Measurements from ENCODE around the gene RASSF8.

RASSF8 gene

DNA sequence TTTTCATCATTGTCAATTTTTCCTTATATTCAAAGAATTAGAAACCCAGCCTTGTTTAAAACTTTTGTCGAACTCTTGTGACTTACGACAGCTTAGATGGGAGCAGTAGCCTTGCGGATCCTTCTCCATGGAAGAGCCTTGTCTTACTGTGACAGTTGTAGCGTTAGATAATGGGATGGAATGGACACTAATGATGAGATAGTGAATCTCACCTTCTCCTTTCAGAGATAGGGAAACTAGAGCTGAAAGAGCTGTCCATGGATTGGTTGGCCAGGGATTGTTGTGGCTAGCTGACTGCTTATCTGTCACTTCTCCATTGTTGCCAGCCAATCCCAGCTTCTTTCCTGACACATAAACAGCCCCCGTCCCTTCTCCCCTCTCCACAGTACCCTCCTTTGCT lies 107.0 kb downstream of the RASSF8 start:
- no peaks in the 10 kb centered on the region for H3K36me3 Mint-ChIP-seq (ENCODE audit: low read depth)
- no peak overlapping the region for H3K27ac Mint-ChIP-seq
- H3K9me3 Mint-ChIP-seq = no peaks in the 10 kb centered on the region
- no peaks in the 10 kb centered on the region for H3K4me1 Mint-ChIP-seq (ENCODE audit: low read depth)
- no peak overlapping the region for H3K4me3 Mint-ChIP-seq
- H3K27me3 Mint-ChIP-seq = peaks cover 11% of the 10 kb centered on the region

DNA sequence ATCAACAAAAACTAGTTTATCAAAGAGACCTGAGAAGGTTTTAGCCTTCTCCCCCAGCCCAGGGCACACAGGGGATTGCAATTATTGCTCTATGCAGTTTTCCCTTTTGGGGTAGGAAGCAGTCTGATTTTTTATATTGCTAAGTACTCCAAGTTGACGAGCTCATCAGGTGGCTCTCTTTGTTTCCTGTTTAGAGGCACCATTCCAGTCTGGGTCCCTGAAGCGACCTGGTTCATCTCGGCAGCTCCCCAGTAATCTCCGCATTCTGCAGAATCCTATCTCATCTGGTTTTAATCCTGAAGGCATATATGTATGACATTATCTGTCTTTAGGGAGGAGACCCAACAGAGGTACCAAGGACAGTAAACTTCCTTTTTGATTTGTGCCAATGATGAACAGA lies 110.0 kb downstream of the RASSF8 start:
- Mint-ChIP-seq H3K27ac (no peak overlapping the region), H3K4me3 (no peak overlapping the region), H3K9me3 (no peaks in the 10 kb centered on the region), H3K27me3 (peaks cover 11% of the 10 kb centered on the region), H3K36me3 (ENCODE audit: low read depth) (no peaks in the 10 kb centered on the region), H3K4me1 (ENCODE audit: low read depth) (no peaks in the 10 kb centered on the region)

DNA sequence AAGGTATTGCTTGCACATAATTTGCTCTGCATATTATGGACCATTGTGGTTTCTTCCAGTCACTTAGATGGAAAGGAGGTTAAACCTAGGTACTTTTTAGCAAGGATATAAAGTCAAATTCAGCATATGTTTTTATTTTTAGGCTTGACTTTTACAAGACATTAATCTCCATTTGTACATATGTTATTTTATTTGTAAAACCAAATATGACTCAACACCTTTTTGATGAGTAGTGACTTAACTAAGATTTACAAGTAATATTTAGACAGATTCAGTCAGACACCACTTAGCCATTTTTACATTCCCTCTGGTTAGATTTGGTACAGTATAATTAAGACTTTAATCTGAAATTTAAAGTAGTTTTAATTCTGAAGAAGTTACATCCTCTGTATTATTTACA lies 111.3 kb downstream of the RASSF8 start:
- Mint-ChIP-seq H3K36me3 (ENCODE audit: low read depth) (no peaks in the 10 kb centered on the region), H3K9me3 (no peaks in the 10 kb centered on the region), H3K4me3 (no peak overlapping the region), H3K27ac (no peak overlapping the region), H3K27me3 (peaks cover 9% of the 10 kb centered on the region), H3K4me1 (ENCODE audit: low read depth) (no peaks in the 10 kb centered on the region)

DNA sequence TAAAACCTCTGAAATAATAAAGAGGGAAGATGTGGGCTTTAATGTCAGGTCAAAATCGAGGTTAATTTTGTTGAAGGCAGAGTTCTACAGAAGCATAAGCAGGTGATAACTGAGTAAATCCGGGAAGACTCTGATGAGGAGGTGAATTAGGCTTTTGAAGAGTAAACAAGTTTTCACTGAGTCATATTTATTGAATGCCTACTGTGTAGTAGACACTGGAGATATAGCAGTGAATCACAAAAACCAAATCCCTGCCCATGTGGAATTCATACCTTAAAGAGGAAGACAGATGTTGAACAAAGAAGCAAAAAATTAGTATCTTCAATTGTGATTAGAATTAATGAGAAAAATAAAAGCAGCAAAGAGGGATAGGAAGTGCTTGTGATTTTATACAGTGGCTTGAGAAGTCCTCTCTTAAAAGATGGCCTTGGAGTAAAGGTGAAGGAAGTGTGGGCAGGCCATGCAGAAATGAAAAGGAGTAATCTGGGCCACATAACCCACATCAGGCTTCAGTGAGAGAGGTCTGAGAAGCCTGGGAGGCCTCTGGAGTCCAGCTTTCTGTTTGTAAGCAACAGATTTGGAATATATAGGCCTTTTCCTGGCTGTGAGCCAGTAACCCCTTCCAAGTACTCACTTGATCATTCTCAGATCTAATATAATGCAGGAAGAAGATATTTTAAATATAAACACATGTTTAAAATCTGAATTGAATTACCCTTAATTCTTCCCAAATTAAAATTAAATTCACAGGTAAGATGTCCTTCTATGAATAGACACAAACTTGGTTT lies 119.6 kb downstream of the RASSF8 start:
- Mint-ChIP-seq H3K4me1 (ENCODE audit: low read depth) (no peaks in the 10 kb centered on the region), H3K4me3 (no peak overlapping the region), H3K36me3 (ENCODE audit: low read depth) (no peaks in the 10 kb centered on the region), H3K27ac (no peak overlapping the region), H3K9me3 (no peaks in the 10 kb centered on the region), H3K27me3 (peaks cover 3% of the 10 kb centered on the region)

DNA sequence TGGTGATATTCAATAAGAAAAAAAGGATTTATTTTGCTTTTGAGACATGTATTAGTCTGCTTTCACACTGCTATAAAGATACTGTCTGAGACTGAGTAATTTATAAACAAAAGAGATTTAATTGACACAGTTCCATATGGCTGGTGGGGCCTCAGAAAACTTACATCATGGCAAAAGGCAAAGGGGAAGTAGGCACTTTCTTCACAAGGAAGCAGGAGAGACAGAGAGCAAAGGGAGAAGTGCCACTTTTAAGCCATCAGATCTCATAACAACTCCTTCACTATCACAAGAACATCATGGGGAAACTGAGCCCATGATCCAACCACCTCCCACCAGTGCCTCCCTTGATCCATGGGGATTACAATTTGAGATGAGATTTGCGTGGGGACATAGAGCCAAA lies 122.4 kb downstream of the RASSF8 start:
- Mint-ChIP-seq H3K4me3 (no peak overlapping the region), H3K27ac (no peak overlapping the region), H3K9me3 (no peaks in the 10 kb centered on the region), H3K4me1 (ENCODE audit: low read depth) (no peaks in the 10 kb centered on the region), H3K27me3 (peaks cover 3% of the 10 kb centered on the region), H3K36me3 (ENCODE audit: low read depth) (no peaks in the 10 kb centered on the region)

DNA sequence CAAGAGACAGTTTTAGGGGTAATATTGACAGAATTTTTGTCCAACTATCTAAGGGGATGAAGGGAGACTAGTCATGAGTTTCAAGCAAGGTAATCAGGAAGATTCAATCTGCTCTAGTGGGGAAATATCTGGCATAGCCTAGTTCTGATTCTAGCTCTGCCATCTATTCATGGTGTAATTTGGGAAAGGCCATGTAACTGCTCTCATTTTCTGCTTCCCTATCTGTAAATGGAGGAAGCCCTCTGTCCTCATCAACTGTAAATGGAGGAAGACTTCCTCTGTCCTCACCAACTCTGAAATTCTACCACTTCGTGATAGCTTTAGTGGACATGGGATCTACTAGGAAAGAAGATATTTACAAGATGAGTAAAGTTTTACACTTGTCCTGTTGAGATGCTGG lies 128.5 kb downstream of the RASSF8 start:
- Mint-ChIP-seq H3K36me3 (ENCODE audit: low read depth) (no peaks in the 10 kb centered on the region), H3K27ac (no peak overlapping the region), H3K9me3 (no peaks in the 10 kb centered on the region), H3K4me1 (ENCODE audit: low read depth) (no peaks in the 10 kb centered on the region), H3K27me3 (no peaks in the 10 kb centered on the region), H3K4me3 (no peak overlapping the region)

DNA sequence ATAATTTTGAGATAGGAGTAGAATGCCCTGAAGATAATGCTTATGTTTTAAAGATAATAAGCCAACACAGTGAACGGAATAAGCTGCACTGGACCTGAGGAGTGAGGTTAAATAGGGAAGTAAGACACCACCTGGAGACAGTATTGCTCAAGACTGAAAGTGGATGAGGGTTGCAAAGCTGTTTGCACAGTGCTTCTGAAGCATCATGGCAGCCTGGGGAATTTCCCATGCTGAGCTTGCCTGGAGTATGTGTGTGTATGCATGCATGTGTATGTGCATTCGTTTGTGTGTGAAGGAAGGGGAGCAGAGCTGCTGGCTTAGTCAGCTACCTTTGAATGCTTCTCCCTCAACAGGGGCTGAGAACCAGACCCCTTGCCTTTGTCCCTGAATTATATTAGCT lies 130.5 kb downstream of the RASSF8 start:
- Mint-ChIP-seq H3K27me3 (no peaks in the 10 kb centered on the region), H3K9me3 (no peaks in the 10 kb centered on the region), H3K4me1 (ENCODE audit: low read depth) (no peaks in the 10 kb centered on the region), H3K27ac (no peak overlapping the region), H3K36me3 (ENCODE audit: low read depth) (no peaks in the 10 kb centered on the region), H3K4me3 (no peak overlapping the region)

DNA sequence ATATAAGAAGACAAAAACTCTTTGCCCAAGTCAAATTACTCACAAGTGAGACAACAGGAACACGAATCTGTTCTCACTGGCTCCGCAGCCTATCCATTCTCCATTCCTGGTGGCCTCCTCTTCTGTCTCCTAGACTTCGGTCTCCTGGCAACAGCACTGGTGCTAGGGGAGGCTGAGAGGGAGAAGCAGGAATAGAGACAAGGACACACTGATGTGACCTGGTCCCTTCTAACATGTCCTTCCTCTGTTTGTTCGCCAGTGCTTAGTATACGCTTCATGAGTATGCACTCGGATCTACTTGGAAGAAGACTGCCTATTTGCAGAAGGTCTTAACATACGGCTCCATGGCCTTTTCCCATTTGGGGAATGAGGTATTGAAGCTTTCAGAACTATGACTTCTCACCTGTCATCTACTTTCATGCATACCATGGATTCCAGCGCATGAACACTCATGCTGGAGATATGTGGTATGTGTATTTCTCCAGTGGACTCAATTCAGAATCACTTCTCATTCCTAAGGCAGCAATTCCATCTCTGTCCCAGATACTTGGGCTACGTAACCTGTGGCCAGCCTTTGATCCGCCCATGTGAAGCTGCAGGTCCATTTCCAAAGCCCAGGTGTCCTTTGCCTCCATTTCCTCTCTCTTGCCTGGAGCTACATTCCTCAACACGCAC lies 132.5 kb downstream of the RASSF8 start:
- Mint-ChIP-seq H3K9me3 (no peaks in the 10 kb centered on the region), H3K36me3 (ENCODE audit: low read depth) (no peaks in the 10 kb centered on the region), H3K4me1 (ENCODE audit: low read depth) (no peaks in the 10 kb centered on the region), H3K27ac (no peak overlapping the region), H3K4me3 (no peak overlapping the region), H3K27me3 (no peaks in the 10 kb centered on the region)

DNA sequence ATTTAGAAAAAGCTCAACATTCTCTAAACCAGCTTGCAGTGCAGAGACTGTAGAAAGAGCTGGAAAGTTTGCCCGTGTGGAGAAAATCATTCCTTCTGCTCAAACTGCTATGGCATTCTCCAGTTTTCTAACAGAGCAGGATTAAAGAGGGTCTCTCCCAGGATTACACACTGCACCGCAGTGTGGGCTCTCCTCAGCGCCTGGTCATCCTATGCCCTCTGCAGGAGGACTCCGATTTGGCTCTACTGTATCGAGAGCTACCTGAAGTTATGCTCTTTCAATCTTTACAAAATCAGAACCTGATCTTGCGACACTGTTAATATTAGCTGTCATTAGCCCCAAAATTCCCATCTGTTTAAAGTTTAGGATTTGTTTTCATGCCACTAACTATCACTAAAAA lies 133.3 kb downstream of the RASSF8 start:
- Mint-ChIP-seq H3K36me3 (ENCODE audit: low read depth) (no peaks in the 10 kb centered on the region), H3K27ac (no peak overlapping the region), H3K27me3 (no peaks in the 10 kb centered on the region), H3K4me1 (ENCODE audit: low read depth) (no peaks in the 10 kb centered on the region), H3K4me3 (no peak overlapping the region), H3K9me3 (no peaks in the 10 kb centered on the region)

DNA sequence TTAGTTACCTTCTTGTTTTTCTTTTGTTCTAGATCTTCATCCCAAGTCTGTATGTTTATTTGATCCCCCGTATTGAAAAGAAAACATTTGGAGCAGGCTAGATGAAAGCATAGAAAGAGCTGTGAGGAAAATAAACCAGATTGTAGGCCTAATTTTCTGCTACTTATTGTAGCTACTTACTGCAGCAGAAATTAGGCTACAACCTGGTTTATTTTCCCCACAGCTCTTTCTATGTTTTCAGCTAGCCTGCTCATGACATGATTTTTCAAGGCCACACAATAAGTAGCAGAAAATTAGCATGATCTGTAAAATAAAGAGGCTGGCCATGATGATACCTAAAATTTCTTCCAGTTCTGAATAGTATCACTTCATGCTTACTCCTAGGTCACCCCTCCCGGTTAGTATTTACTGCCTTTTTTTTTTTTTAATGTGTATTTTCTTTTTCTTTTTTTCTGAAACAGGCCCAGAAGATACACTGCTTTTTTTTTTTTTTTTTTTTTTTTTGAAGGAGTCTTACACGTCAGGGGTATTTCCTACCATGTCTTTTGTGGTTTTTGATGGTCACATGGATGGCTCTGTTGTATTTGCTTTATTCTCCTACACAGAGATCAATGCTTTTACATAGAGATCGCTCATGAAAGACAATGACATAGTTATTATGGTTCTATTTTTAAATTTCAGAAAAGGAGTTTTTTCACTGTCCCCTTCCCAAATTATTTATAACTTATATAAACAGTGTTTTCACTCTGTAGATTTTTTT lies 134.0 kb downstream of the RASSF8 start:
- Mint-ChIP-seq H3K36me3 (ENCODE audit: low read depth) (no peaks in the 10 kb centered on the region), H3K4me1 (ENCODE audit: low read depth) (no peaks in the 10 kb centered on the region), H3K9me3 (no peaks in the 10 kb centered on the region), H3K27ac (no peak overlapping the region), H3K27me3 (no peaks in the 10 kb centered on the region), H3K4me3 (no peak overlapping the region)

DNA sequence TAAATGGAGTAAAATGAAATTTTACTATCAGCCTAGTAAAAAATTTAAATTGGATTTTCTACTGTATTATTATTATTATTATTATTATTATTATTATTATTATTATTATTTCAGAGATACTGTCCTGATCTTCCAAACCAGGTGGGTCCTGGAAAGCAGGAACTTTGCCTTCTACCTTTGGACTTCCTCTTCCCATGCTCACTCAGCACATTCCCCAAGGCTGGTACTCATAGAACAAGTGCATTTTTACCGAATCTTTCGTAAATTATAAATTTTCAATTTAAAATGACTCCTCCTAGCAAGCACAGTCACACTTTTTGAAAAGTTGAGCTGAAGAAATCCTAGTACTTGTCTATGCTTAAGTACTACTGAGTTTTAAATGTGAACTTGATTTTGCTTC lies 136.7 kb downstream of the RASSF8 start:
- peaks cover 9% of the 10 kb centered on the region for H3K27me3 Mint-ChIP-seq
- H3K9me3 Mint-ChIP-seq = no peaks in the 10 kb centered on the region
- H3K4me1 Mint-ChIP-seq (ENCODE audit: low read depth) = no peaks in the 10 kb centered on the region
- H3K4me3 Mint-ChIP-seq = no peak overlapping the region
- no peaks in the 10 kb centered on the region for H3K36me3 Mint-ChIP-seq (ENCODE audit: low read depth)
- no peak overlapping the region for H3K27ac Mint-ChIP-seq

DNA sequence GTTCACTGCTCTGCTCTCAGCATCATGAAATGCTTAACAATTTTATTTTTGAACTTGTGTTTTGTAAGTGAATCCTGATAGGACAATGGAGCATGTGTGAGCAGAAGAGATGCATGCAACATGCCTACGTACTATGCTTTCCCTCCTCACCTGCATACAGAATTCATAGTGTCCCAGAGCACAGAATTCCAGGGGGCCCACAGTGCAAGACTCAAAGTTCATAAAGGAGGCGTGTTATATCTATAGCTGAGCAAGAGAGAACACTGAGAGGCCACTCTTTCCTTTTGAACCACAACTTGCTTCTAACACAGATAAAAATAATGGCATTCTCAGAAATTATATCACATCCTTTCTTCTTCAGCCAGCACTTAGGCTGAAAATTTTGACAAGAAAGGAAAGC lies 137.6 kb downstream of the RASSF8 start:
- H3K36me3 Mint-ChIP-seq (ENCODE audit: low read depth) = no peaks in the 10 kb centered on the region
- H3K4me3 Mint-ChIP-seq = no peak overlapping the region
- peaks cover 9% of the 10 kb centered on the region for H3K27me3 Mint-ChIP-seq
- H3K27ac Mint-ChIP-seq = no peak overlapping the region
- H3K9me3 Mint-ChIP-seq = no peaks in the 10 kb centered on the region
- H3K4me1 Mint-ChIP-seq (ENCODE audit: low read depth) = no peaks in the 10 kb centered on the region

DNA sequence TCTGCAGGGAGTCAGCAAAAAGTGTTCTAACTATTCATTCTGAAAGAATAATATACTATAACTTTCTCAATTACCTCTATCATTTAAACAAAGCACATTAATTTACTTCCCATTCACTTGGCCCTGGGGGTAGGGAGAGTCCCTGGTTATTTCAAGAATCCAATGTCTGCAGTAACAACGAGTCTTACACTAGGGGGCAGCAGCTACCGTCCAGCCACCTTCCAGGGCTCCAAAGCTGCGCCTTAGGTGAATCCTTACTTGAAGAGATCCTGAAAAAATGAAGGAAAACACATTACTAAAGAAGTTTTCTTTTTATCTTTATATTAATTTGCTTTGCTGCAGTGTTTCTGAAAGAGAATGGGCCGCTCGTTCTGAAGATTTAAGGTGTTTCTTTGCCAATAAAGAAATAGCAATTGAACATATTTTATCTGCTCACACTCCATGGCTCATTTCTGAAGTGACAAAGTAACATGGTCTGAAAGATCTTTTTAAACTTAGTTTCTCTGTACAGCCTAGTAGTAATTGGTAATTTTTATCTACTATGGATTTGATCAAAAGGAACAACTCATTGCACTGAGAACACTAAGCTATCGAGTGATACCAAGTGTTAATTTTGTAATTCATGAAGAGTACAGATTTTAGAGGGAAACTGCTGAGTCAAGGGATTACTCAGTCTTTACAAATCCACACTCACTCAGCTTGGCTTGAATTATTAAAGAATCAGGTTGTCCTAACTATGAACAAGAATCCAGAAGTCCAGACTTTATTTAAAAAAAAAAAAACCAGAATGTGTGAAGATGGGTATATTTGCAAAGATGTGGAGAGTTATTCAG lies 138.8 kb downstream of the RASSF8 start:
- Mint-ChIP-seq H3K9me3 (no peaks in the 10 kb centered on the region), H3K4me1 (ENCODE audit: low read depth) (no peaks in the 10 kb centered on the region), H3K36me3 (ENCODE audit: low read depth) (no peaks in the 10 kb centered on the region), H3K27me3 (peaks cover 21% of the 10 kb centered on the region), H3K27ac (no peak overlapping the region), H3K4me3 (no peak overlapping the region)

DNA sequence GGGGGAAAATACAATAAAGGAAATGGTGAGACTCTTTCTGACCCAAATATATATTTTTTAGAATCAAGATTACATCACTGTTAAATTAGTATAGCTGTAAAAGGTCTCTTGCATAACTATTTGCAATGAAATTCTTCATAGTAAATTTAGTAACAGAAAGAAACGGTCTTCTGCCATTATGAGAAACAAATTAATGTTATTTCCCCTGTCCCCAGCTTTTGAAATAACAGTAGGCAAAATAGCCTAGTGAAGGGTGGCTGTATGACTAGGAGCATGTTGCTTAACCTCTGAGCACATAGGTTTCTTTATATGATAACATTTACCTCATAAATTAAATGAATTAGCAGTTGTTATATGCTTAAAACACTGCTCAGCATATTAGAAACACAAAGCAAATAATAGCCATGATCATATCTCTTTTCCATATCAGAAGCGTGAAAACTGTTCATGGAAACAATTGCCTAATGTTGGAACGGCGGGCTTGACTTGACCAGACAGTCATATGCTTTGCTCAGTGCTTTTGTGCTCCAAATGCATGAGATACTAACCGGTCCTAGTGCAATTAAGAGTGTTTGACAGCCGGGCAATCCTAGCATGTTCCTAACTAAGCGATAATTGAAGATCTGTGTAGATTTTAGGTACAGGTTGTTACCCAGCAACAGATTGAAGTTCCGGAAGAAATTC lies 142.3 kb downstream of the RASSF8 start:
- Mint-ChIP-seq H3K9me3 (no peaks in the 10 kb centered on the region), H3K27me3 (peaks cover 21% of the 10 kb centered on the region), H3K27ac (no peak overlapping the region), H3K36me3 (ENCODE audit: low read depth) (no peaks in the 10 kb centered on the region), H3K4me3 (no peak overlapping the region), H3K4me1 (ENCODE audit: low read depth) (no peaks in the 10 kb centered on the region)
